Fibroblast of lung (primary cell): ENCODE data around the gene TWSG1. TPM values are rescaled to one million over a fixed set of nuclear protein-coding genes. Genes with fewer than 3 reads are reported as not detected.

Experiments
- DNase-seq, 2 donors: peaks; one replicate each; pipeline versions ENCODE4 v3.0.0 to v3.0.0-alpha.2; 2010; ENCODE audit warnings: low read depth in 2 of 2
- H2AFZ ChIP-seq: 2 replicates; pipeline ENCODE4 v1.5.1; 2012; ENCODE audit warnings: low read length, control low read depth, inconsistent platforms
- H3K27ac ChIP-seq: 2 replicates; pipeline ENCODE4 v1.5.1; 2011; ENCODE audit warnings: low read length, control low read depth; ENCODE audit not compliant: insufficient read depth
- H3K27me3 ChIP-seq: 2 replicates; pipeline ENCODE4 v1.5.1; 2011; ENCODE audit warnings: mild to moderate bottlenecking, low read length; ENCODE audit not compliant: control insufficient read depth, insufficient read depth
- H3K36me3 ChIP-seq: 2 replicates; pipeline ENCODE4 v1.5.1; 2011; ENCODE audit warnings: low read length; ENCODE audit not compliant: control insufficient read depth, insufficient read depth
- H3K4me1 ChIP-seq: 2 replicates; pipeline ENCODE4 v1.5.1; 2011; ENCODE audit warnings: low read length; ENCODE audit not compliant: control insufficient read depth, insufficient read depth; ENCODE audit errors: extremely low read depth
- H3K4me2 ChIP-seq: 2 replicates; pipeline ENCODE4 v1.5.1; 2011; ENCODE audit warnings: low read length, control low read depth; ENCODE audit not compliant: insufficient read depth; ENCODE audit errors: extremely low read depth
- H3K4me3 ChIP-seq, 4 experiments: fragments of 200-600 bp in 1 of 4; sonication (generic) in 1 of 4; replicated peaks in 1 of 4; 2 replicates each; pipeline ENCODE4 v1.5.1; 2011 to 2016; ENCODE audit warnings: low read length in 4 of 4, low read depth in 3 of 4, mild to moderate bottlenecking in 3 of 4, control low read depth in 2 of 4, inconsistent platforms in 1 of 4, mixed read lengths in 1 of 4; ENCODE audit not compliant: insufficient read depth in 1 of 4; ENCODE audit errors: control extremely low read depth in 1 of 4
- H3K79me2 ChIP-seq: 2 replicates; pipeline ENCODE4 v1.5.1; 2012; ENCODE audit warnings: mild to moderate bottlenecking, low read length, inconsistent platforms; ENCODE audit not compliant: control insufficient read depth, insufficient read depth
- H3K9ac ChIP-seq: 2 replicates; pipeline ENCODE4 v1.5.1; 2011; ENCODE audit warnings: mild to moderate bottlenecking, low read length, control low read depth; ENCODE audit not compliant: insufficient read depth
- H3K9me3 ChIP-seq: 2 replicates; pipeline ENCODE4 v1.5.1; 2012; ENCODE audit warnings: low read depth, low read length; ENCODE audit not compliant: control insufficient read depth, insufficient read depth
- H4K20me1 ChIP-seq: 2 replicates; pipeline ENCODE4 v1.5.1; 2011; ENCODE audit warnings: low read length; ENCODE audit not compliant: control insufficient read depth, insufficient read depth; ENCODE audit errors: extremely low read depth
- CTCF ChIP-seq, 2 donors: IDR thresholded peaks in 1 of 2; conservative IDR thresholded peaks in 1 of 2; 1 replicate in 1 of 2; 2 replicates in 1 of 2; pipeline ENCODE4 v1.5.1; 2011 to 2012; ENCODE audit warnings: low read length in 2 of 2, control low read depth in 1 of 2, inconsistent platforms in 1 of 2, low read depth in 1 of 2, mild to moderate bottlenecking in 1 of 2
- EZH2 ChIP-seq: IDR thresholded peaks from 2 replicates; pipeline ENCODE4 v1.5.1; 2012; ENCODE audit warnings: low read length, control low read depth, mild to moderate bottlenecking; ENCODE audit errors: missing control alignments
- polyA minus RNA-seq: library from RNA; depleted of rRNA, polyadenylated mRNA; stranded (reverse); fragments of >200 nt; gene quantifications from 2 replicates; pipeline ENCODE4 v1.2.3, GENCODE V29; 2011; ENCODE audit warnings: low replicate concordance
- polyA plus RNA-seq, 2 donors: library from polyadenylated mRNA; depleted of rRNA in 1 of 2; stranded (reverse) in 1 of 2; unstranded in 1 of 2; fragments of >200 nt; gene quantifications; 2 replicates each; pipeline ENCODE4 v1.2.1, GENCODE V29; 2011 to 2012; ENCODE audit warnings: missing spikeins in 1 of 2
- total RNA-seq: library from RNA; depleted of rRNA; stranded (reverse); fragments of >200 nt; gene quantifications from 2 replicates; pipeline ENCODE4 v1.2.1, GENCODE V29; 2014

The TWSG1 gene
- total RNA-seq (170 and 216 TPM in 2 replicates), polyA plus RNA-seq (171 and 188 TPM in 2 replicates), polyA minus RNA-seq (120 and 175 TPM in 2 replicates)
- 107 and 118 TPM in 2 replicates for polyA plus RNA-seq (2012)

GRCh38 chr18:9334329-9334972 lies at the start of gene TWSG1:
Gene TWSG1, plus strand, starts transcription at chr18:9334773. Its CDS starts 2,457 bp downstream, at chr18:9337230.
- Histone ChIP-seq H3K9me3 (no peaks in the 10 kb centered on the region), H3K4me3 (peak within 1 kb of the TSS; percentile 72 to 98 (median 82)), H3K27ac (peak within 1 kb of the TSS; percentile 82), H2AFZ (peak within 1 kb of the TSS; percentile 93), H3K27me3 (no peaks in the 10 kb centered on the region), H3K4me2 (peak within 1 kb of the TSS; percentile 96), H3K36me3 (no peaks in the 10 kb centered on the region), H3K4me1 (peaks cover 2% of the 10 kb centered on the region), H4K20me1 (no peaks in the 10 kb centered on the region), H3K79me2 (peaks cover 28% of the 10 kb centered on the region), H3K9ac (peak within 1 kb of the TSS; percentile 84)
- peak; percentile 95 for DNase-seq
- TF ChIP-seq CTCF (conservative IDR thresholded peaks at IDR 0.05 in 1 of 2, IDR thresholded peaks at IDR 0.05 in 1 of 2; ENCODE audit: low read depth in 1 of 2, low read length in 2 of 2) (peak; percentile 15 to 30), EZH2 (no peak)

- Histone ChIP-seq H3K4me1 (peaks cover 2% of the 10 kb centered on the region), H3K36me3 (no peaks in the 10 kb centered on the region), H4K20me1 (no peaks in the 10 kb centered on the region), H3K4me2 (no peak overlapping the region), H2AFZ (no peak overlapping the region), H3K27ac (no peak overlapping the region), H3K4me3 (no peak overlapping the region), H3K79me2 (no peaks in the 10 kb centered on the region), H3K27me3 (no peaks in the 10 kb centered on the region), H3K9me3 (no peaks in the 10 kb centered on the region), H3K9ac (no peak overlapping the region)
- no peak for DNase-seq
- TF ChIP-seq EZH2, result no peak
Measured at GRCh38 chr18:9285604-9286003, 49.0 kb upstream of the TWSG1 start.

- H4K20me1 ChIP-seq, result no peaks in the 10 kb centered on the region
- H3K9ac ChIP-seq, result no peak overlapping the region
- TF ChIP-seq CTCF (conservative IDR thresholded peaks at IDR 0.05 in 1 of 2, IDR thresholded peaks at IDR 0.05 in 1 of 2; ENCODE audit: low read depth in 1 of 2, low read length in 2 of 2) (no peak), EZH2 (no peak)
- H3K27me3 ChIP-seq, result no peaks in the 10 kb centered on the region
- H2AFZ ChIP-seq, result no peak overlapping the region
- DNase-seq, result peak in 1 of 2 donors; percentile 8
- H3K79me2 ChIP-seq, result no peaks in the 10 kb centered on the region
- H3K36me3 ChIP-seq, result no peaks in the 10 kb centered on the region
- no peak overlapping the region for H3K4me2 ChIP-seq
- peaks cover 2% of the 10 kb centered on the region for H3K4me1 ChIP-seq
- H3K4me3 ChIP-seq, result no peak overlapping the region
- H3K9me3 ChIP-seq, result no peaks in the 10 kb centered on the region
- no peak overlapping the region for H3K27ac ChIP-seq
Measured at GRCh38 chr18:9287036-9287435, 47.5 kb upstream of the TWSG1 start.
